Effector memory CD4-positive, alpha-beta T cell (primary cell): ENCODE measurements around the gene ACAP1.

Experiments used
- DNase-seq, 3 donors: peaks; one replicate each; pipeline ENCODE4 v3.0.0-alpha.2; 2020
- H3K27ac ChIP-seq: 2 replicates; pipeline ENCODE4 v1.7.0; 2013; ENCODE audit warnings: mild to moderate bottlenecking, low read length, moderate library complexity; ENCODE audit not compliant: insufficient read depth, poor library complexity, severe bottlenecking
- H3K27me3 ChIP-seq: replicated peaks from 2 replicates; pipeline ENCODE4 v1.7.0; 2013; ENCODE audit warnings: mild to moderate bottlenecking, low read length; ENCODE audit not compliant: insufficient read depth, control insufficient read depth, poor library complexity, severe bottlenecking
- H3K36me3 ChIP-seq: 2 replicates; pipeline ENCODE4 v1.7.0; 2013; ENCODE audit warnings: mild to moderate bottlenecking, low read length, moderate library complexity; ENCODE audit not compliant: control insufficient read depth, insufficient read depth
- H3K4me1 ChIP-seq: 2 replicates; pipeline ENCODE4 v1.7.0; 2013; ENCODE audit warnings: low read length, mild to moderate bottlenecking; ENCODE audit not compliant: control insufficient read depth, insufficient read depth, poor library complexity, severe bottlenecking
- H3K4me3 ChIP-seq: 2 replicates; pipeline ENCODE4 v1.7.0; 2013; ENCODE audit warnings: low read length, low read depth, mild to moderate bottlenecking; ENCODE audit not compliant: insufficient read depth, poor library complexity, severe bottlenecking
- H3K9me3 ChIP-seq: 2 replicates; pipeline ENCODE4 v1.7.0; 2013; ENCODE audit warnings: mild to moderate bottlenecking, low read length, moderate library complexity; ENCODE audit not compliant: control insufficient read depth

The ACAP1 gene

GRCh38 chr17:7294614-7295153 is 41.6 kb upstream of the ACAP1 start, which contains the start of gene YBX2:
Gene YBX2 (minus strand): TSS chr17:7294639. CDS start chr17:7294500, 139 bp downstream.
- H3K27me3 ChIP-seq, result no peaks in the 10 kb centered on the region
- H3K27ac ChIP-seq, result no peak within 1 kb of the TSS
- peaks cover 23% of the 10 kb centered on the region for H3K4me1 ChIP-seq
- peak within 1 kb of the TSS; percentile 51 for H3K4me3 ChIP-seq
- H3K36me3 ChIP-seq, result no peaks in the 10 kb centered on the region
- no peaks in the 10 kb centered on the region for H3K9me3 ChIP-seq
- DNase-seq, result peak; percentile 63 to 72 (median 64)

- Histone ChIP-seq H3K27me3 (no peaks in the 10 kb centered on the region), H3K4me1 (peaks cover 23% of the 10 kb centered on the region), H3K9me3 (no peaks in the 10 kb centered on the region), H3K4me3 (peak overlapping the region; percentile 51), H3K36me3 (no peaks in the 10 kb centered on the region), H3K27ac (no peak overlapping the region)
- DNase-seq, result no peak
These were observed 40.8 kb upstream of the ACAP1 start for GRCh38 chr17:7295230-7296180.

- no peaks in the 10 kb centered on the region for H3K36me3 ChIP-seq
- peak overlapping the region; percentile 25 for H3K4me3 ChIP-seq
- no peak overlapping the region for H3K27ac ChIP-seq
- H3K4me1 ChIP-seq, result peaks cover 23% of the 10 kb centered on the region
- DNase-seq, result peak; percentile 44 to 57 (median 45)
- H3K27me3 ChIP-seq, result no peaks in the 10 kb centered on the region
- no peaks in the 10 kb centered on the region for H3K9me3 ChIP-seq
These were observed 40.0 kb upstream of the ACAP1 start for GRCh38 chr17:7296189-7296861.

GRCh38 chr17:7304179-7304578 is 32.1 kb upstream of the ACAP1 start:
- no peak for DNase-seq
- Histone ChIP-seq H3K9me3 (no peaks in the 10 kb centered on the region), H3K27ac (no peak overlapping the region), H3K36me3 (peaks cover 1% of the 10 kb centered on the region), H3K4me1 (peaks cover 1% of the 10 kb centered on the region), H3K27me3 (no peaks in the 10 kb centered on the region), H3K4me3 (no peak overlapping the region)

GRCh38 chr17:7306911-7307685 is 29.2 kb upstream of the ACAP1 start, which contains the start of gene EIF5A:
Gene EIF5A (plus strand): TSS chr17:7307628. CDS start chr17:7309636, 2,008 bp downstream.
- Histone ChIP-seq H3K4me3 (peak within 1 kb of the TSS; percentile 93), H3K27me3 (no peaks in the 10 kb centered on the region), H3K9me3 (no peaks in the 10 kb centered on the region), H3K27ac (peak within 1 kb of the TSS; percentile 98), H3K36me3 (peaks cover 28% of the 10 kb centered on the region), H3K4me1 (peaks cover 18% of the 10 kb centered on the region)
- peak; percentile 100 for DNase-seq

GRCh38 chr17:7307686-7308624 is 28.4 kb upstream of the ACAP1 start:
- H3K36me3 ChIP-seq, result peaks cover 36% of the 10 kb centered on the region
- peak overlapping the region; percentile 98 for H3K27ac ChIP-seq
- H3K27me3 ChIP-seq, result no peaks in the 10 kb centered on the region
- no peaks in the 10 kb centered on the region for H3K9me3 ChIP-seq
- peaks cover 23% of the 10 kb centered on the region for H3K4me1 ChIP-seq
- peak; percentile 42 to 57 (median 48) for DNase-seq
- H3K4me3 ChIP-seq, result peak overlapping the region; percentile 93

GRCh38 chr17:7308625-7309433 is 27.5 kb upstream of the ACAP1 start:
- Histone ChIP-seq H3K4me1 (peaks cover 27% of the 10 kb centered on the region), H3K36me3 (peaks cover 44% of the 10 kb centered on the region)

GRCh38 chr17:7309628-7310027 is 26.7 kb upstream of the ACAP1 start:
- Histone ChIP-seq H3K9me3 (no peaks in the 10 kb centered on the region), H3K27me3 (no peaks in the 10 kb centered on the region), H3K27ac (peak overlapping the region; percentile 98), H3K36me3 (peaks cover 49% of the 10 kb centered on the region), H3K4me1 (peaks cover 33% of the 10 kb centered on the region), H3K4me3 (peak overlapping the region; percentile 42)
- no peak for DNase-seq

More at GRCh38 chr17:7308625-7309433, 27.5 kb upstream of the ACAP1 start:
- H3K4me3 ChIP-seq, result peak overlapping the region; percentile 93
- H3K9me3 ChIP-seq, result no peaks in the 10 kb centered on the region
- DNase-seq, result peak; percentile 89 to 90 (median 89)
- no peaks in the 10 kb centered on the region for H3K27me3 ChIP-seq
- H3K27ac ChIP-seq, result peak overlapping the region; percentile 98
